HepG2 (cell line): ENCODE results near the gene MAP3K2. TPM values are rescaled to one million over a fixed set of nuclear protein-coding genes. Genes with fewer than 3 reads are reported as not detected.

ENCODE experiments used
- ATF5 ChIP-seq: sonication (generic); formaldehyde crosslinking; IDR thresholded peaks from 2 replicates; pipeline ENCODE4 v1.4.0; 2020; ENCODE audit warnings: mild to moderate bottlenecking, low read depth, missing genetic modification reagents
- BRF2 ChIP-seq: sonication (generic); formaldehyde crosslinking; IDR thresholded peaks from 2 replicates; pipeline ENCODE4 v1.8.1; 2022; ENCODE audit warnings: mild to moderate bottlenecking, missing genetic modification reagents
- DMTF1 ChIP-seq: sonication (generic); formaldehyde crosslinking; IDR thresholded peaks from 2 replicates; pipeline ENCODE4 v1.4.0; 2020; ENCODE audit warnings: mild to moderate bottlenecking, missing genetic modification reagents
- FOXA1 ChIP-seq, 2 experiments: fragments of 450-650 bp in 1 of 2; sonication (generic) in 1 of 2; formaldehyde crosslinking in 1 of 2; IDR thresholded peaks; 2 replicates each; pipeline versions ENCODE4 v1.4.0 to v1.6.1; 2016 to 2020; ENCODE audit warnings: missing genetic modification reagents in 1 of 2
- GTF2F1 ChIP-seq: fragments of 150-350 bp; IDR thresholded peaks from 2 replicates; pipeline ENCODE4 v1.6.1; 2014; ENCODE audit warnings: low read length
- HNF1A ChIP-seq, 2 experiments: sonication (generic) in 1 of 2; formaldehyde crosslinking in 1 of 2; IDR thresholded peaks; 2 replicates each; pipeline versions ENCODE4 v1.4.0 to v1.6.1; 2016 to 2020; ENCODE audit warnings: borderline replicate concordance in 1 of 2, low read depth in 1 of 2, mild to moderate bottlenecking in 1 of 2, missing genetic modification reagents in 1 of 2
- HOMEZ ChIP-seq: IDR thresholded peaks from 2 replicates; pipeline ENCODE4 v1.6.1; 2016; ENCODE audit warnings: low read depth
- KLF16 ChIP-seq, 2 experiments: sonication (generic) in 1 of 2; formaldehyde crosslinking in 1 of 2; IDR thresholded peaks; 2 replicates each; pipeline versions ENCODE4 v1.6.1 to v1.8.0; 2016 to 2023; ENCODE audit warnings: missing genetic modification reagents in 2 of 2, missing compliant biosample characterization in 1 of 2
- MAFF ChIP-seq: IDR thresholded peaks from 2 replicates; pipeline ENCODE4 v1.6.1; 2011; ENCODE audit warnings: low read depth, low read length, improper control_type of control experiment
- MAFG ChIP-seq: sonication (generic); formaldehyde crosslinking; IDR thresholded peaks from 2 replicates; pipeline ENCODE4 v1.5.1; 2020; ENCODE audit warnings: mild to moderate bottlenecking, missing genetic modification reagents
- MIER3 ChIP-seq: IDR thresholded peaks from 2 replicates; pipeline ENCODE4 v1.6.1; 2016; ENCODE audit warnings: missing compliant biosample characterization, borderline replicate concordance
- MIXL1 ChIP-seq: IDR thresholded peaks from 2 replicates; pipeline ENCODE4 v1.6.1; 2016
- NFE2 ChIP-seq: sonication (generic); formaldehyde crosslinking; IDR thresholded peaks from 2 replicates; pipeline ENCODE4 v1.4.0; 2020; ENCODE audit warnings: missing genetic modification reagents
- NKX3-1 ChIP-seq: sonication (generic); formaldehyde crosslinking; IDR thresholded peaks from 2 replicates; pipeline ENCODE4 v1.5.0; 2020; ENCODE audit warnings: missing genetic modification reagents
- RFXAP ChIP-seq: sonication (generic); formaldehyde crosslinking; IDR thresholded peaks from 2 replicates; pipeline ENCODE4 v1.4.0; 2020; ENCODE audit warnings: missing genetic modification reagents, borderline replicate concordance
- ZNF10 ChIP-seq: sonication (generic); formaldehyde crosslinking; IDR thresholded peaks from 2 replicates; pipeline ENCODE4 v1.4.0; 2020; ENCODE audit warnings: mild to moderate bottlenecking, low read depth, missing genetic modification reagents, borderline replicate concordance
- ZNF75D ChIP-seq: sonication (generic); formaldehyde crosslinking; IDR thresholded peaks from 2 replicates; pipeline ENCODE4 v1.8.1; 2023; ENCODE audit warnings: missing genetic modification reagents, mild to moderate bottlenecking, borderline replicate concordance
- ZNF761 ChIP-seq: sonication (generic); formaldehyde crosslinking; conservative IDR thresholded peaks from 2 replicates; pipeline ENCODE4 v1.4.0; 2020; ENCODE audit warnings: mild to moderate bottlenecking, missing genetic modification reagents
- ZNF777 ChIP-seq: sonication (generic); formaldehyde crosslinking; IDR thresholded peaks from 2 replicates; pipeline ENCODE4 v1.4.0; 2020; ENCODE audit warnings: missing genetic modification reagents
- polyA plus RNA-seq, 8 experiments: library from polyadenylated mRNA; depleted of rRNA in 3 of 8; stranded (reverse) in 7 of 8; unstranded in 1 of 8; fragments of >200 nt; fragmentation: Illumina TruSeq in 4 of 8; extraction: Trizol in 4 of 8; gene quantifications; 2 replicates each; pipeline versions ENCODE4 v1.2.1 to v1.2.3, GENCODE V29; 2011 to 2016; ENCODE audit warnings: low read depth in 4 of 8, missing spikeins in 1 of 8, mixed read lengths in 1 of 8; ENCODE audit not compliant: insufficient read depth in 1 of 8
- total RNA-seq, 5 experiments: library from RNA; depleted of rRNA; stranded (reverse); fragments of >200 nt; fragmentation: Illumina TruSeq; extraction: Trizol; gene quantifications; 2 replicates each; pipeline ENCODE4 v1.2.3, GENCODE V29; 2016; ENCODE audit warnings: low read depth in 1 of 5

Gene MAP3K2
- total and polyA plus RNA-seq, 2 of the 13 experiments (the other 11 are each of a cell fraction or from before 2014, with no cell fraction given), result 12.2 to 37.2 TPM

- peak; percentile 61; the same call in 1 of the 2 replicates for TF ChIP-seq MAFF
- peak in 1 of 2 experiments; percentile 55; a peak in 1 of 4 replicates for TF ChIP-seq KLF16 (CRISPR knock-in tag; IDR thresholded peaks at IDR 0.05)
- peak; percentile 27; the same call in 1 of the 2 replicates for TF ChIP-seq NKX3-1
- no peak for TF ChIP-seq FOXA1 (IDR thresholded peaks at IDR 0.05)
- TF ChIP-seq FOXA1 (CRISPR knock-in tag; IDR thresholded peaks at IDR 0.05), result 0 out of 2 replicates have a peak, but pooled peaks have one; percentile 4
- no peak for TF ChIP-seq DMTF1 (CRISPR knock-in tag)
- peak; percentile 89 for TF ChIP-seq ZNF777 (CRISPR knock-in tag)
- no peak for TF ChIP-seq ZNF10
- TF ChIP-seq BRF2 (CRISPR knock-in tag), result 0 out of 2 replicates have a peak, but pooled peaks have one; percentile 41
- no peak for TF ChIP-seq GTF2F1
- TF ChIP-seq HOMEZ (CRISPR knock-in tag), result 0 out of 2 replicates have a peak, but pooled peaks have one; percentile 28
- TF ChIP-seq ZNF75D (CRISPR knock-in tag), result no peak
- no peak for TF ChIP-seq RFXAP (CRISPR knock-in tag)
- TF ChIP-seq HNF1A (IDR thresholded peaks at IDR 0.05; ENCODE audit: low read depth), result no peak
- TF ChIP-seq HNF1A (CRISPR knock-in tag; IDR thresholded peaks at IDR 0.05; ENCODE audit: borderline replicate concordance), result no peak
- TF ChIP-seq MAFG, result peak; percentile 90; the same call in 1 of the 2 replicates
- no peak for TF ChIP-seq MIXL1 (CRISPR knock-in tag)
- TF ChIP-seq ZNF761 (CRISPR knock-in tag), result no peak
- no peak for TF ChIP-seq ATF5 (CRISPR knock-in tag)
- no peak for TF ChIP-seq MIER3
- no peak for TF ChIP-seq NFE2 (CRISPR knock-in tag)
Observed at GRCh38 chr2:127408004-127408806, 20.4 kb upstream of the MAP3K2 start (continued).
